Stimulated activated CD8-positive, alpha-beta memory T cell treated with anti-CD3 and anti-CD28 coated beads, Interleukin-2, amount 100 ng/mL, for 1 hour (primary cell): ENCODE data around the gene GDF2.

Source experiments
- DNase-seq, 2 donors: peaks; one replicate each; pipeline ENCODE4 v3.0.0-alpha.2; 2020; ENCODE audit warnings: low read depth in 2 of 2

GDF2 gene

DNA sequence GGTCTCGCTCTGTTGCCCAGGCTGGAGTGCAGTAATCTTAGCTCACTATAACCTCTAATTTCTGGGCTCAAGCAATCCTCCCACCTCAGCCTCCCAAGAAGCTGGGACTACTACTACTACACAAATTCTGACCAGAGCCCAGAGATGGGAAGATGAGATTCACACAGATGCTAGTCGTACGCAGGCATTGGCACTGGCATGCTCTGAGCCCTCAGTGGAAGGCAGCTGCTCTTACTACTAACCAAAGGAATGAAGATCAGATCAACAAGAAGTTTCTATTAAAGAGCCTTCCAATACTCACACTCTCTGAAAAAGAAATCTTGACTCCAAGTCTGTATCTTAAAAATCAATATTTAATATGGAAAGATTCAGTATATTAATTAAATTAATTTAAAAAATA lies 10.7 kb downstream of the GDF2 start:
- DNase-seq: no peak

DNA sequence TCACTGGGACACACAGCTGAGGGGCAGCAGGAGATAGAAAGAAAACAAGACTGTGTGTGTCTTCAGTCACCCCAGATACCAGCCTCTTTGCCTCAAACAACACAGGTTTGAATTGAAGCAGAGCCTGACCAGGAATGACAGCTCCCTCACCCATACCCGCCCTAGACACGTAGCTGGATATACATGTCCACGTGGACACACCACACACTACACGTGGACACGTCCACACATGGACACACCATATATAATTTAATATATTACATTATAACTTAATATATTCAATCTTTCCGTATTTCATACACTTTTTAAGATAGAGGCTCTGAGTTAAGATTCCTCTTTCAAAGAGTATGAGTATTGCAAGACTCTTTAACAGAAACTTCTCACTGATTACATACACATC lies 11.3 kb downstream of the GDF2 start:
- DNase-seq: no peak

DNA sequence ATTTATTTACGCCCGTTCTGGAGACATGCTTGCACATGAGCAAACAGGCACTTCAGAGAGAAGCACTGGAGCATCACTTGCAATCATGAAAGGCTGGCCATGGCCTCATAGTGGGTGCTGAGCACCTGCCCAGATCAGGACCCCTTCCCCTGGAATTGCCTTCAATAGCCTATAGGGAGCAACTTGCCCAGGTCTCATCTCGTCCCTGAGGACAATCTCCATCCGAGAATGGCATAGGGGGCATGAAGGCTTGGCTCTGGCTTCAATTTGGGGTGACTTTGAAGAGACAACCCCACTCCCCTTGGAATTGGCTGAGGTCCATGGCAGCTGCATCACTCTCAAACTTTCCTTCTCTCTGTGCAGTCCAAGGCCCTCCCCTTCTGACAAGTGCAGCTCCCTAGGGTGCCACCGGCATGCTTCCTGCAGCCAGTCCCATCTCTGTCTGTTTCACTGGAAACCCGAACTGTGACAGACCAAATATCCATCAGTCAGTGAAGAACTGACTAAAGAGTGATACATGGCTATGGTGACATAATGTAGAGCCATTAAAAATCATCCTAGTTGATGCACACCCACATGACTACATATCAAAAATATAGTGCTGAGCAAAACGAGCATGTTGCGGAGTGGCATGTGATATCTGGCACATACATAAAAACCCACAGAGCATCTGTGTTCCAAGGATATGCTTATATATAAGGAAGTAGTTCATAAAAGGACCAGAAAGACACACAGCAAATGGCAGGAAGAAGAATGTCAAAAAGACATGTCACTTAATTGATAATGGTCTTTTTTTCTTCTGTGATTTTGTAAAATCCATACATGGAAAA lies 12.4 kb downstream of the GDF2 start:
- DNase-seq: no peak

DNA sequence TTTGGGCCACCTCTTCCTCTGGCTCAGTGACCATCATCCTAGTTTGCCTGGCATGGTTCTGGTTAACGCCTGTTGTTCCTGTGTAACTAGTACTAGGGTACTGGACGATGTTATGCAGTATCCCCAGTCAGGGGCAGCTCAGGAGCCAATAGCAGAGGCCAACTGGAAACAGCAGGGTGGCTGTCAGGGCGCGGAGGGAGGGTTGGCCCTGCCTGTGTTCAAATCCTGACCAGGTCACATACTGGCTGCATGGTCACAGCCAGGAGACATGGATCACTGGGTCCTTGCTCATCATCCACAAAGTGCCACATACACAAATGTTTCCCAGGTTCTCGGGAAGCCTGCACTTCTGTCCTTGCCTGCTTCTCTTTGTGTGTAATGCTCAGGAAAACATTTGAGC lies 13.7 kb downstream of the GDF2 start:
- no peak for DNase-seq

DNA sequence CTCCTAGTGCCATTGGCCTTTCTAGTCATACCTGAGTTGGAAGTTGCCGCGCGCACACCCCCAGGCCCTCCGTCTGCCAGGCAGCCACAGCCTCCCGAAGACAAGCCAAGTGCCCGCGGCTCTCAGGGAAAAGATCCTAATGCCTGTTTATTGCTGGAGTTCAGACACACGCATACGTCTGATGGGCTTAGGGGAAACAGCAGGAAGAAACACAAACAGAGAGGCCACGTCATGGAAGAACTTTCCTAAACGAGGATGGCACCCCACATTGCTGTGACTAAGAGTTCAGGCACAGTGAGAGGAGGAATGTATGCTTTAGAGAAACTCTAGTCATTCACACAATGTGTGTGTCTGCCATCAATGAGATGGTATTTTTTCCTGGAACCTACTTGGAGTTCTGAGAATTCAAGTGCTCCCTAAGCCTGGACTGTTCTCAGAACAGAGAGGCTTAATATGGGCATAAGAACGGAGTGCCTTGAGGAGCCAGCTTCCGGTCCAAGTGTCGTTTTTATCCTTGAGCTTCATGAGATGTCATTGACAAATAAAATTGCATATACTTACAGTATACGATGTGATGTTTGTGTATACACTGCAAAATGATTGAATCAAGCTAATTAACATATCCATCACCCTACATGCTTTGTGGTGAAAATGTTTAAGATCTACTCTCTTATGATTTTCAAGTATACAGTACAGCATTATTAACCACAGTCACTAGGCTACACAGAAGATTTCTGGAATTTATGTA lies 14.3 kb downstream of the GDF2 start:
- DNase-seq: no peak

DNA sequence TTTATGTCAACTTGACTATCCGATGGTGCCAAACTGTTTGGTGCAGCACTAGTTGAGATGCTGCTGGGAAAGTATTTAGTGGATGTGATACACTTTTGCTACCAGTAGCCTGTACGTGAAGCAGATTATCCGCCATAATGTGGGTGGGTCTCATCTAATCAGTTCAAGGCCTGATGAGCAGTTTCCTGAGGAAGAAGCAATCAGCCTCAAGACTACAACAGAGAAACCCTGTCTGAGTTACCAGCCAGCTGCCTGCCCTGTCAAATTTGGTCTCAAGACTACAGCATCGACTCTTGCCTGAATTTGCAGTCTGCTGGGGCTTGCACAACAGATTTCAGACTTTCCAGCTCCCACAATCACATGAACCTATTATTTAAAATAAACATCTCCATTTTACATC lies 15.1 kb downstream of the GDF2 start:
- DNase-seq: no peak

DNA sequence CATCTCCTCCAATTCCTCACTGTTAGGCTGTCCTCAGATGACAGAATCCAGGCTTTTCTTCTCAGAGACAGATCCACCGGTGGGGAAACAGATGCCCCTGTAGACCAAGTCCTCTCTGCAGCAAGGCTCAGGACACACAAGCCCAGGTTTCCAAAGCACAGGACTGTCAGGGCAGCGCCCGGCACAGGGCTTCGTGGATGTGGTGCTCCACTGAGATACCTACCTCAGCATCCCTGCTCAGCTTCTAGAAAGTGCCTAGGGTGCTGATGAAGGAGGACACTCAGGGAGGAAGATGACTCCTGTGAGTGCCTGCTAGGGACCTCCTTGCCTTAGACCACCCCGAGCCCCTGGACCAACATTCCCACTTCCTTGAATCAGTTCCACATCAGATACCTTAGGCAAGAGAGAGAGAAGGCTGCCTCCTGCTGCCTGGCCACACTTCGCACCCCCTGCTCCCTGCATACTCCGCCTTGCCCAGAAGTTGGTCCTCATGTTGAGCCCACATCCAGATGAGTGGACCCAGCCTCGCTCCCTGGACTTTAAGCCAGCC lies 17.0 kb downstream of the GDF2 start:
- DNase-seq: no peak

DNA sequence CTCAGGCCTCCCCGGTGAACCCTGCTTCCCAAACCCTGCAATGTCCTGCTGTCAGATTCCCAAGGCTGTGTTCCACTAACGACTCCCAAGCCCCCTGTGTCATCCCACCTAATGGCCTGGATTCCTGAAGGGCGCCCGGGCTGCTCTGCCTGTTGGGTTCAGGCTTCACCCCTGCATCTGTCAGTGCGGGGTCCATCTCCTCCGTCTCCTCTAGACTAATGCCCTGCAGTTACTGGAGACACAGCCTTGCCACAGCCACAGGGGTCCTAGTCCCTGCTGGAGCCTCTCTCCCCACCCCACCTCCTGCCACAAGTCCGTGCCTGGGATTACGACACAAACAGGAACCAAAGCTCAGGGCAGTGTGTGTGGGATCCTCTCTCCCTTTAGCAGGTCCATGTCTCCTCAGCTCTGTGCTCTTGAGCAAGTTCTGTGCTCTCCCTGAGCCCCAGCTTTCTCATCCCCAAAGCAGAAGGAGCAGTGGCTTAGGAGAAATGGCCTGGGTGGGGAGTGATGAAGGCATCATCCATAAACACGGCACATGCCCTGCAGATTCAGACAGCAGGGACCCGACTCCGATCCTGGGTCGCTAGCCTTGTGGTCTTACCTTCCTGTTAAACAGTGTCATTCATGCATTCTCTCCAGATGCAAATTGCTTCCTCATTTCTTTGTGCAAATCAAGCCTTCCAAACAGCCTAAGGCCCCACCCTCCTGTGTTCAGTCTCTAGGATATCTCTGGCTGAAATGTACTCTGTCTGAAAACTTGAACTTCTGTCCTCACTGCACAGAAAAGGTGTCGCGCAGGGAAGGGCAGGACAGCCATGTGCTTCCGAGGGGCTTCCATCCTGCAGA lies 17.7 kb downstream of the GDF2 start:
- DNase-seq: no peak

DNA sequence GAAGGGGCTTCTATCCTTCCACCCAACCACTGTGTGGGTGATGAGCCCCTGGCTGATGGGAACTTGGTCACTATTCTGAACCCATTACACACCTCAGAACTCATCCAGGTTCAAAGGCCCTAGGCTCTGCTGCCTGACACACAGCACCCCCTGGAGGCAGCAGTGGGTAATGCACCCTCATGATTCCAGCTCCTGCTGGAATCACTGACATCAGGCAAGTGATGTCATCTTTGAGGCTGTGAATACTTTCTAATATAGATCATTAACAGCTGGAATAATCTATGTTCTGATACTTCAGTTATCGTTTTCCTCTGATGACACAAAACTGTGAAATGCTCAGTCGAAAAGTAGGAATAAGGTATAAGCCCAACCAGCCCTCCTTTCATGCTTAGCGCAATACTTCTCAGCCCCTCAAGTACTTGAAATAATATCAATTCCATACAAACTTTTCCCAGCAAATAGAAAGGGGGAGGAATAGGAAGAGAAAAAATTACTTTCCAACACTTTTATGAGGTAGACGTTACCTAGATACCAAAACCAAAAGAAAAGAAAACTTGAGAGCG lies 18.4 kb downstream of the GDF2 start:
- DNase-seq: peak; percentile 35 to 38

DNA sequence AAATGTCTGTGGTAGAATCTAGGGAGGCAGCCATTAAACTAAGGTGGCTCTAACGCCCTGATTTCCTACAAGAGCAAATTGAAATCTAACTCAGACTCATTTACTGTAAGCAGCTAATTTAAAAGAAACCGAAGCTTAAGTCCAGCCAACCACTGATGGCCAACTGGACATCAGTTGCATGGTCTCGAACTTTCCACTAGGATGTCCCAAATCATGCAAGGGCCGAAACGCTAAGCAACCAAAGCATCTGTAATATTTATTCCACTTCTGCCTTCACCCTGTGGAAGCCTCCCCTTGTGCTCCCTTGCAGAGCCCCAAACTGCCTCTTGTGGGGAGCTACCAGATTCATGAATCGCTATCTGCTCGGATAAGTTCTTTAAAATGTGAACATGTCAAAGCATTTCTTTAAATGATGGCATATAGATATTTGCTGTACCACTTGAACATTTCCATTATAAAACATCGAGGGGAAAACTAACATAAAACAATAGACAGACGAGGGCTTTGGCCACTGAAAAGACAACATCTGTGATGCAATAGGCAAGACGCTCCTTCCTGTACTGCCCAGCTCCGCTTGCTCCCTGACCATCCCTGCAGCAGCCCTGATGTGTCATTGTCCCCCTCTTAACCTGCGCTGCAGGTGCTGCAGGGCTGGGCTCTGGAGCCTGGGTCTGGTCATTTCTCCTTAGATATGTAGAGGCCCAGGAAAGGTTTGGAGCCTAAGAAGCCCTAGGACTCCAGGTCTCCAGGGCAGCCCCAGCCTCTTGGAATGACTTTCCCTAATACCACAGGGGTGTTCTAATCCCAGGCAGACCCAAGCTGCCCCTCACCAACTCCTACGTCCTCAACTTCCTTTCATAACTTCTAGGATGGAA lies 23.0 kb downstream of the GDF2 start:
- DNase-seq: no peak

DNA sequence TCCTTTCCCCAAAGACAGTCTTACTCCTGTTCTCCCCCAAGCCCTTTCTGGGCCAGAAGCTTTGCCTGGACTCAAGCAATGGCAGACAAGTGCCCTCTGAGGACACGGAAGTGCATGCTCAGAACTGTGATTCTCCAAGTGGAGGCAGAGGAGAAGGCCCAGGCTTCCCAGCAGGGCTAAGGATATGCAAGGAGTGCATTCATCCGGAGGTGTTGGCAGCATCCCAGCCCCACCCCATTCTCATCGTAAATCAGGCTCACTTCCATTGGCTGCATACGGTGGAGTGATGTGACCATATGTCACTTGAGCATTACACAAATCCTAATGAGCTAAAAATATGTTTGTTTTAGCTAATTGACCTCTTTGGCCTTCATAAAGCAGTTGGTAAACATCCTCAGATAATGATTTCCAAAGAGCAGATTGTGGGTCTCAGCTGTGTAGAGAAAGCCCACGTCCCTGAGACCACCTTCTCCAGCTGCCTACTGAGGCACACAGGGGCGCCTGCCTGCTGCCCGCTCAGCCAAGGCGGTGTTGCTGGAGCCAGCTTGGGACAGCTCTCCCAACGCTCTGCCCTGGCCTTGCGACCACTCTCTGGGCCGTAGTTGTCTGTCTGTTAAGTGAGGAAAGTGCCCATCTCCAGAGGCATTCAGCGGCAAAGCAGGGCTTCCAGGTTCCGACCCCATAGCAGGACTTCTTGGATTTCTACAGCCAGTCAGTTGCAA lies 24.5 kb downstream of the GDF2 start:
- DNase-seq: no peak

DNA sequence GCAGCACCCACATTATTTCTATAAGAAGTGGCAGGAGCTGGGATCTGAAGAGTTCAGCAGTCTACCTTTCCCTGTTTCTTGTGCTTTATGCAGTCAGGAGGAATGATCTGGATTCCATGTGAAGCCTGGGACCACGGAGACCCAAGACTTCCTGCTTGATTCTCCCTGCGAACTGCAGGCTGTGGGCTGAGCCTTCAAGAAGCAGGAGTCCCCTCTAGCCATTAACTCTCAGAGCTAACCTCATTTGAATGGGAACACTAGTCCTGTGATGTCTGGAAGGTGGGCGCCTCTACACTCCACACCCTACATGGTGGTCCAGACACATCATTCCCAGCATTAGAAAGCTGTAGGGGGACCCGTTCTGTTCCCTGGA lies 25.0 kb downstream of the GDF2 start:
- no peak for DNase-seq

DNA sequence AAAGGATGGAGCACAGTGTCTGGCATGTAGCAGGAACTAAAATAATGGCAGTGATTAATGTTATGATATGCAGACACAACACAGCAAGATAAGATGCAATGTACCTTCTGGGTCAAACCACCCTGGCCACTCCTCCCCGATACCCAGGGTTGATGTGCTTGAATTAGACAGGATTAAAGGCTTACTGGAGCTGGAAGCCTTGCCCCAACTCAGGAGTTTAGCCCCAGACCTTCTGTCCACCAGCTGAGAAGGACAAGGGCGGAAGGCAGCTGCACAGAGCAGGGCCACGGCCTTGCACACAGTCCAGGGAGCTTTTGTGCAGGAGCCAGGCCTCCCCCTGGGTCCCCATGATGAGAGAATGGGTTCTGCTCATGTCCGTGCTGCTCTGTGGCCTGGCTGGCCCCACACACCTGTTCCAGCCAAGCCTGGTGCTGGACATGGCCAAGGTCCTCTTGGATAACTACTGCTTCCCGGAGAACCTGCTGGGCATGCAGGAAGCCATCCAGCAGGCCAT lies 25.9 kb downstream of the GDF2 start, which contains the start of gene RBP3:
RBP3 (plus strand) TSS at position 226 of the 514 bp plus-strand sequence; CDS start at position 348, 122 bp downstream.
- DNase-seq: no peak

DNA sequence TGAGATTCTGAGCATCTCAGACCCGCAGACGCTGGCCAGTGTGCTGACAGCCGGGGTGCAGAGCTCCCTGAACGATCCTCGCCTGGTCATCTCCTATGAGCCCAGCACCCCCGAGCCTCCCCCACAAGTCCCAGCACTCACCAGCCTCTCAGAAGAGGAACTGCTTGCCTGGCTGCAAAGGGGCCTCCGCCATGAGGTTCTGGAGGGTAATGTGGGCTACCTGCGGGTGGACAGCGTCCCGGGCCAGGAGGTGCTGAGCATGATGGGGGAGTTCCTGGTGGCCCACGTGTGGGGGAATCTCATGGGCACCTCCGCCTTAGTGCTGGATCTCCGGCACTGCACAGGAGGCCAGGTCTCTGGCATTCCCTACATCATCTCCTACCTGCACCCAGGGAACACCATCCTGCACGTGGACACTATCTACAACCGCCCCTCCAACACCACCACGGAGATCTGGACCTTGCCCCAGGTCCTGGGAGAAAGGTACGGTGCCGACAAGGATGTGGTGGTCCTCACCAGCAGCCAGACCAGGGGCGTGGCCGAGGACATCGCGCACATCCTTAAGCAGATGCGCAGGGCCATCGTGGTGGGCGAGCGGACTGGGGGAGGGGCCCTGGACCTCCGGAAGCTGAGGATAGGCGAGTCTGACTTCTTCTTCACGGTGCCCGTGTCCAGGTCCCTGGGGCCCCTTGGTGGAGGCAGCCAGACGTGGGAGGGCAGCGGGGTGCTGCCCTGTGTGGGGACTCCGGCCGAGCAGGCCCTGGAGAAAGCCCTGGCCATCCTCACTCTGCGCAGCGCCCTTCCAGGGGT lies 26.6 kb downstream of the GDF2 start:
- DNase-seq: no peak

DNA sequence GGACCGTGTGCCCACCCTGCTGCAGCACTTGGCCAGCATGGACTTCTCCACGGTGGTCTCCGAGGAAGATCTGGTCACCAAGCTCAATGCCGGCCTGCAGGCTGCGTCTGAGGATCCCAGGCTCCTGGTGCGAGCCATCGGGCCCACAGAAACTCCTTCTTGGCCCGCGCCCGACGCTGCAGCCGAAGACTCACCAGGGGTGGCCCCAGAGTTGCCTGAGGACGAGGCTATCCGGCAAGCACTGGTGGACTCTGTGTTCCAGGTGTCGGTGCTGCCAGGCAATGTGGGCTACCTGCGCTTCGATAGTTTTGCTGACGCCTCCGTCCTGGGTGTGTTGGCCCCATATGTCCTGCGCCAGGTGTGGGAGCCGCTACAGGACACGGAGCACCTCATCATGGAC lies 27.3 kb downstream of the GDF2 start:
- no peak for DNase-seq

DNA sequence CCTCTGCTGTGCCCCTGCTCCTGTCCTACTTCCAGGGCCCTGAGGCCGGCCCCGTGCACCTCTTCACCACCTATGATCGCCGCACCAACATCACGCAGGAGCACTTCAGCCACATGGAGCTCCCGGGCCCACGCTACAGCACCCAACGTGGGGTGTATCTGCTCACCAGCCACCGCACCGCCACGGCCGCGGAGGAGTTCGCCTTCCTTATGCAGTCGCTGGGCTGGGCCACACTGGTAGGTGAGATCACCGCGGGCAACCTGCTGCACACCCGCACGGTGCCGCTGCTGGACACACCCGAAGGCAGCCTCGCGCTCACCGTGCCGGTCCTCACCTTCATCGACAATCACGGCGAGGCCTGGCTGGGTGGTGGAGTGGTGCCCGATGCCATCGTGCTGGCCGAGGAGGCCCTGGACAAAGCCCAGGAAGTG lies 27.7 kb downstream of the GDF2 start:
- no peak for DNase-seq

DNA sequence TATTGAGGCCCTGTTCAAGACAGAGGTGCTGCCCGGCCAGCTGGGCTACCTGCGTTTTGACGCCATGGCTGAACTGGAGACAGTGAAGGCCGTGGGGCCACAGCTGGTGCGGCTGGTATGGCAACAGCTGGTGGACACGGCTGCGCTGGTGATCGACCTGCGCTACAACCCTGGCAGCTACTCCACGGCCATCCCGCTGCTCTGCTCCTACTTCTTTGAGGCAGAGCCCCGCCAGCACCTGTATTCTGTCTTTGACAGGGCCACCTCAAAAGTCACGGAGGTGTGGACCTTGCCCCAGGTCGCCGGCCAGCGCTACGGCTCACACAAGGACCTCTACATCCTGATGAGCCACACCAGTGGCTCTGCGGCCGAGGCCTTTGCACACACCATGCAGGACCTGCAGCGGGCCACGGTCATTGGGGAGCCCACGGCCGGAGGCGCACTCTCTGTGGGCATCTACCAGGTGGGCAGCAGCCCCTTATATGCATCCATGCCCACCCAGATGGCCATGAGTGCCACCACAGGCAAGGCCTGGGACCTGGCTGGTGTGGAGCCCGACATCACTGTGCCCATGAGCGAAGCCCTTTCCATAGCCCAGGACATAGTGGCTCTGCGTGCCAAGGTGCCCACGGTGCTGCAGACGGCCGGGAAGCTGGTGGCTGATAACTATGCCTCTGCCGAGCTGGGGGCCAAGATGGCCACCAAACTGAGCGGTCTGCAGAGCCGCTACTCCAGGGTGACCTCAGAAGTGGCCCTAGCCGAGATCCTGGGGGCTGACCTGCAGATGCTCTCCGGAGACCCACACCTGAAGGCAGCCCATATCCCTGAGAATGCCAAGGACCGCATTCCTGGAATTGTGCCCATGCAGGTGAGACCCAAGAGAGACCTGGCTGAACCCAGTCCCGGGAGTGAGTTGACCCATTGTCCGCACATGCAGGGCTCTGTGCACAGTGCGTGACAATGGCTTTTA lies 28.7 kb downstream of the GDF2 start:
- DNase-seq: no peak
